Erythroblast (primary cell): ENCODE results near the gene GNG3.

ENCODE experiments used
- GATA1 ChIP-seq: IDR thresholded peaks from 2 replicates; pipeline ENCODE4 v1.6.1; 2011; ENCODE audit warnings: low read depth, mild to moderate bottlenecking, control low read depth, low read length, moderate library complexity
- POLR2A ChIP-seq: IDR thresholded peaks from 2 replicates; pipeline ENCODE4 v1.6.1; 2011; ENCODE audit warnings: mild to moderate bottlenecking, low read length

- TF ChIP-seq POLR2A (no peak), GATA1 (no peak)
Measured at GRCh38 chr11:62712276-62712812, 4.9 kb downstream of the GNG3 start.
